ENCODE measurements around the gene CDNF. TPM values are rescaled to one million over a fixed set of nuclear protein-coding genes. Genes with fewer than 3 reads are reported as not detected.
"Not testable (repeated sequence)": the region's sequence is repeated elsewhere in the genome, so short reads cannot be mapped to it uniquely, and the experiment has no call there.

CDNF gene
- total RNA-seq, 2 donors from 2014 or later, result 0.51 to 1.2 TPM

- Mint-ChIP-seq H3K36me3 (ENCODE audit: low read depth) (no peaks in the 10 kb centered on the region), H3K4me1 (peaks cover 15% of the 10 kb centered on the region), H3K27me3 (ENCODE audit: insufficient read depth) (peaks cover 8% of the 10 kb centered on the region), H3K4me3 (no peak overlapping the region), H3K9me3 (peaks cover 2% of the 10 kb centered on the region), H3K27ac (no peak overlapping the region)
- Histone ChIP-seq H3K27ac (ENCODE audit: low read depth, low read length) (no peak overlapping the region), H3K9me3 (ENCODE audit: control insufficient read depth, low read length) (no peaks in the 10 kb centered on the region), H3K4me3 (ENCODE audit: low read length) (no peak overlapping the region), H3K27me3 (ENCODE audit: control insufficient read depth, insufficient read depth, low read length, poor library complexity, severe bottlenecking) (peaks cover 7% of the 10 kb centered on the region), H3K4me1 (ENCODE audit: control insufficient read depth, insufficient read depth, low read length) (peaks cover 5% of the 10 kb centered on the region), H3K36me3 (ENCODE audit: control insufficient read depth, insufficient read depth, low read length) (no peaks in the 10 kb centered on the region), H3K9ac (ENCODE audit: extremely low read depth, low read length, poor library complexity, severe bottlenecking) (no peak overlapping the region)
- no peak for DNase-seq
- WGBS, 2 experiments (ENCODE audit: insufficient coverage in 1 of 2, insufficient read length in 1 of 2), result 88 to 100% methylated on average over 1 to 5 of the region's 5 CpGs
- no peak for TF ChIP-seq CTCF (conservative IDR thresholded peaks at IDR 0.05)
Measured at GRCh38 chr10:14820775-14821154, 17.1 kb downstream of the CDNF start.

GRCh38 chr10:14820010-14820774 lies 17.6 kb downstream of the CDNF start:
- 94 to 96% methylated on average over 8 to 9 of the region's 10 CpGs for WGBS, 2 experiments (ENCODE audit: insufficient coverage in 1 of 2, insufficient read length in 1 of 2)
- Mint-ChIP-seq H3K9me3 (peaks cover 2% of the 10 kb centered on the region), H3K4me3 (no peak overlapping the region), H3K4me1 (peaks cover 15% of the 10 kb centered on the region), H3K27me3 (ENCODE audit: insufficient read depth) (peaks cover 2% of the 10 kb centered on the region), H3K27ac (no peak overlapping the region), H3K36me3 (ENCODE audit: low read depth) (no peaks in the 10 kb centered on the region)
- Histone ChIP-seq H3K9ac (ENCODE audit: extremely low read depth, low read length, poor library complexity, severe bottlenecking) (no peak overlapping the region), H3K36me3 (ENCODE audit: control insufficient read depth, insufficient read depth, low read length) (no peaks in the 10 kb centered on the region), H3K4me1 (ENCODE audit: control insufficient read depth, insufficient read depth, low read length) (peaks cover 5% of the 10 kb centered on the region), H3K9me3 (ENCODE audit: control insufficient read depth, low read length) (no peaks in the 10 kb centered on the region), H3K27ac (ENCODE audit: low read depth, low read length) (no peak overlapping the region), H3K27me3 (ENCODE audit: control insufficient read depth, insufficient read depth, low read length, poor library complexity, severe bottlenecking) (peaks cover 1% of the 10 kb centered on the region), H3K4me3 (ENCODE audit: low read length) (no peak overlapping the region)
- no peak for DNase-seq
- TF ChIP-seq CTCF (conservative IDR thresholded peaks at IDR 0.05), result no peak

- not testable (repeated sequence) for H3K9me3 ChIP-seq (ENCODE audit: control insufficient read depth, low read length); H3K9ac ChIP-seq (ENCODE audit: extremely low read depth, low read length, poor library complexity, severe bottlenecking); H3K9me3 Mint-ChIP-seq; H3K4me1 ChIP-seq (ENCODE audit: control insufficient read depth, insufficient read depth, low read length); H3K36me3 ChIP-seq (ENCODE audit: control insufficient read depth, insufficient read depth, low read length); H3K4me3 ChIP-seq (ENCODE audit: low read length); DNase-seq; H3K27ac Mint-ChIP-seq; H3K36me3 Mint-ChIP-seq (ENCODE audit: low read depth); H3K27ac ChIP-seq (ENCODE audit: low read depth, low read length); H3K4me1 Mint-ChIP-seq; H3K27me3 Mint-ChIP-seq (ENCODE audit: insufficient read depth); H3K27me3 ChIP-seq (ENCODE audit: control insufficient read depth, insufficient read depth, low read length, poor library complexity, severe bottlenecking); H3K4me3 Mint-ChIP-seq
- 95 to 96% methylated on average over 4 to 7 of the region's 7 CpGs for WGBS, 2 experiments (ENCODE audit: insufficient coverage in 1 of 2, insufficient read length in 1 of 2)
Measured at GRCh38 chr10:14816717-14817116, 21.1 kb downstream of the CDNF start.

All from endodermal cell (in vitro differentiated cells).